K562 (cell line): ENCODE results near the gene NT5DC4. TPM values are rescaled to one million over a fixed set of nuclear protein-coding genes. Genes with fewer than 3 reads are reported as not detected.

Experiments used
- ARNT ChIP-seq, 2 experiments: fragments of 450-650 bp; IDR thresholded peaks; 2 replicates each; pipeline ENCODE4 v1.6.1; 2016; ENCODE audit warnings: mild to moderate bottlenecking in 1 of 2
- CBX3 ChIP-seq, 2 experiments: IDR thresholded peaks; 1 replicate in 1 of 2; 2 replicates in 1 of 2; pipeline ENCODE4 v1.6.1; 2012; ENCODE audit warnings: inconsistent platforms in 2 of 2, low read length in 2 of 2, borderline replicate concordance in 1 of 2, control low read depth in 1 of 2
- CREB1 ChIP-seq, 2 experiments: sonication (generic) in 1 of 2; formaldehyde crosslinking in 1 of 2; IDR thresholded peaks; 2 replicates each; pipeline versions ENCODE4 v1.6.1 to v1.8.0; 2012 to 2022; ENCODE audit warnings: inconsistent platforms in 1 of 2, mild to moderate bottlenecking in 1 of 2, missing genetic modification reagents in 1 of 2, moderate library complexity in 1 of 2
- CREB3L1 ChIP-seq: fragments of 450-650 bp; IDR thresholded peaks from 2 replicates; pipeline ENCODE4 v1.6.1; 2014; ENCODE audit warnings: low read depth, mild to moderate bottlenecking, moderate library complexity, borderline replicate concordance
- DEAF1 ChIP-seq: fragments of 450-650 bp; formaldehyde crosslinking; IDR thresholded peaks from 2 replicates; pipeline ENCODE4 v1.4.0; 2020; ENCODE audit warnings: mild to moderate bottlenecking, moderate library complexity
- E2F1 ChIP-seq: sonication (generic); formaldehyde crosslinking; IDR thresholded peaks from 2 replicates; pipeline ENCODE4 v1.8.1; 2023; ENCODE audit warnings: mild to moderate bottlenecking, missing genetic modification reagents, moderate library complexity
- E2F8 ChIP-seq: fragments of 450-650 bp; IDR thresholded peaks from 2 replicates; pipeline ENCODE4 v1.7.1; 2018; ENCODE audit warnings: mild to moderate bottlenecking, low read depth; ENCODE audit not compliant: partially characterized antibody
- EGR1 ChIP-seq: fragments of 450-650 bp; conservative IDR thresholded peaks from 2 replicates; pipeline ENCODE4 v1.6.1; 2017; ENCODE audit warnings: mild to moderate bottlenecking
- GMEB1 ChIP-seq: fragments of 250-450 bp; sonication (Bioruptor Pico); IDR thresholded peaks from 2 replicates; pipeline ENCODE4 v1.4.0; 2020; ENCODE audit warnings: mild to moderate bottlenecking
- HCFC1 ChIP-seq: IDR thresholded peaks from 2 replicates; pipeline ENCODE4 v1.6.1; 2012; ENCODE audit warnings: low read depth, low read length, improper control_type of control experiment
- KHSRP ChIP-seq: fragments of 450-650 bp; IDR thresholded peaks from 2 replicates; pipeline ENCODE4 v1.6.1; 2017
- L3MBTL2 ChIP-seq: fragments of 450-650 bp; IDR thresholded peaks from 2 replicates; pipeline ENCODE4 v1.6.1; 2016; ENCODE audit warnings: mild to moderate bottlenecking, moderate library complexity
- MEF2D ChIP-seq: conservative IDR thresholded peaks from 2 replicates; pipeline ENCODE4 v1.6.1; 2016; ENCODE audit warnings: low read depth, missing genetic modification characterization, missing compliant biosample characterization
- NCOA4 ChIP-seq: fragments of 450-650 bp; IDR thresholded peaks from 2 replicates; pipeline ENCODE4 v1.6.1; 2018; ENCODE audit warnings: mild to moderate bottlenecking; ENCODE audit not compliant: partially characterized antibody
- NELFE ChIP-seq: IDR thresholded peaks from 2 replicates; pipeline ENCODE4 v1.6.1; 2011; ENCODE audit warnings: mild to moderate bottlenecking; ENCODE audit not compliant: insufficient read depth, insufficient read length
- PCBP1 ChIP-seq: fragments of 200-400 bp; formaldehyde crosslinking; IDR thresholded peaks from 2 replicates; pipeline ENCODE4 v1.6.1; 2018; ENCODE audit warnings: mild to moderate bottlenecking, low read depth, low read length; ENCODE audit not compliant: poor library complexity, severe bottlenecking
- PHB ChIP-seq: fragments of 250-450 bp; sonication (Bioruptor Pico); IDR thresholded peaks from 2 replicates; pipeline ENCODE4 v1.5.0; 2021
- POLR2H ChIP-seq: IDR thresholded peaks from 2 replicates; pipeline ENCODE4 v1.6.1; 2016; ENCODE audit warnings: missing genetic modification characterization, low read depth, mild to moderate bottlenecking, control low read depth, missing compliant biosample characterization, moderate library complexity
- ZNF212 ChIP-seq: fragments of 450-650 bp; formaldehyde crosslinking; IDR thresholded peaks from 2 replicates; pipeline ENCODE4 v1.4.0; 2020; ENCODE audit warnings: mild to moderate bottlenecking
- polyA plus RNA-seq, 8 experiments: library from polyadenylated mRNA; depleted of rRNA in 4 of 8; stranded (reverse) in 5 of 8; unstranded in 3 of 8; fragments of >200 nt; fragmentation: Nextera tagmentation in 2 of 8; fragmentation: Illumina TruSeq in 1 of 8; extraction: Ambion mirVana in 2 of 8; extraction: Trizol in 1 of 8; gene quantifications; 2 replicates each; pipeline versions ENCODE4 v1.2.1 to v1.2.3, GENCODE V29; 2011 to 2014; ENCODE audit warnings: inconsistent platforms in 1 of 8, missing spikeins in 1 of 8
- total RNA-seq, 7 experiments: library from RNA; depleted of rRNA in 6 of 7; stranded (reverse); fragments of >200 nt in 6 of 7; fragmentation: Illumina TruSeq in 2 of 7; extraction: Trizol in 2 of 7; gene quantifications; 2 replicates each; pipeline versions ENCODE4 v1.2.1 to v1.2.3, GENCODE V29; 2011 to 2021; ENCODE audit warnings: low replicate concordance in 1 of 7

The NT5DC4 gene
- total and polyA plus RNA-seq, 9 of the 15 experiments (the other 6 are each of a cell fraction or from before 2014, with no cell fraction given): 0.44 to 6.9 (median 2.5) TPM

GRCh38 chr2:112726487-112727190 lies 5.8 kb downstream of the NT5DC4 start (continued):
- TF ChIP-seq CBX3 (IDR thresholded peaks at IDR 0.05; ENCODE audit: borderline replicate concordance in 1 of 2, low read length in 2 of 2) (0 out of 3 replicates have a peak, but pooled peaks of 1 of the 2 experiments have one; percentile 42), E2F8 (no peak), DEAF1 (CRISPR knock-in tag) (peak; percentile 98), PHB (CRISPR knock-in tag) (no peak), HCFC1 (peak; percentile 29; the same call in 1 of the 2 replicates), L3MBTL2 (peak; percentile 38; the same call in 1 of the 2 replicates), ARNT (IDR thresholded peaks at IDR 0.05) (no peak), PCBP1 (no peak), NELFE (no peak), MEF2D (tag) (no peak), CREB1 (IDR thresholded peaks at IDR 0.05) (no peak), CREB1 (CRISPR knock-in tag; IDR thresholded peaks at IDR 0.05) (0 out of 2 replicates have a peak, but pooled peaks have one; percentile 39), NCOA4 (no peak), E2F1 (CRISPR knock-in tag) (no peak), CREB3L1 (no peak), POLR2H (tag) (no peak), KHSRP (no peak), ZNF212 (CRISPR knock-in tag) (no peak), EGR1 (peak; percentile 59), GMEB1 (CRISPR knock-in tag) (no peak)
